ENCODE results near the gene KRTAP16-1. TPM values are rescaled to one million over a fixed set of nuclear protein-coding genes. Genes with fewer than 3 reads are reported as not detected.

The KRTAP16-1 gene
- total RNA-seq, 1 experiment from 2014 or later: not detected

GRCh38 chr17:41318231-41318630 is 9.1 kb upstream of the KRTAP16-1 start:
- DNase-seq (ENCODE audit: low spot score): no peak
- intact Hi-C loops (cut with micrococcal nuclease; ENCODE audit: unreplicated experiment): no loop called here
- ChIA-PET CTCF (no interaction called here), POLR2A (ENCODE audit: low non-redundant PET) (no interaction called here)
- no peaks in the 10 kb centered on the region for H3K4me1 ChIP-seq (ENCODE audit: insufficient read depth, low read length, poor library complexity, severe bottlenecking)
- no peaks in the 10 kb centered on the region for H3K36me3 ChIP-seq (ENCODE audit: insufficient read depth, low read length, poor library complexity, severe bottlenecking)
- no peak overlapping the region for H3K27ac ChIP-seq (ENCODE audit: low read depth, low read length, poor library complexity, severe bottlenecking)
- BruUV-seq (replicated peaks): no TSS peak
- no peak overlapping the region for H3K4me3 ChIP-seq (ENCODE audit: low read depth, low read length, poor library complexity, severe bottlenecking)
- no peak for TF ChIP-seq CTCF (conservative IDR thresholded peaks at IDR 0.05; ENCODE audit: low read depth, low read length)
- TF ChIP-seq EZH2 (IDR thresholded peaks at IDR 0.05; ENCODE audit: borderline replicate concordance, low read depth, low read length, poor library complexity, severe bottlenecking): no peak
- no peaks in the 10 kb centered on the region for H3K9me3 ChIP-seq (ENCODE audit: low read depth, low read length, poor library complexity, severe bottlenecking)
- H3K27me3 ChIP-seq (replicated peaks; ENCODE audit: insufficient read depth, low read depth, low read length, poor library complexity): no peaks in the 10 kb centered on the region

GRCh38 chr17:41315814-41316445 is 6.8 kb upstream of the KRTAP16-1 start:
- Histone ChIP-seq H3K36me3 (ENCODE audit: insufficient read depth, low read length, poor library complexity, severe bottlenecking) (no peaks in the 10 kb centered on the region), H3K9me3 (ENCODE audit: low read depth, low read length, poor library complexity, severe bottlenecking) (no peaks in the 10 kb centered on the region), H3K27ac (ENCODE audit: low read depth, low read length, poor library complexity, severe bottlenecking) (no peak overlapping the region), H3K4me3 (ENCODE audit: low read depth, low read length, poor library complexity, severe bottlenecking) (no peak overlapping the region), H3K27me3 (replicated peaks; ENCODE audit: insufficient read depth, low read depth, low read length, poor library complexity) (no peaks in the 10 kb centered on the region), H3K4me1 (ENCODE audit: insufficient read depth, low read length, poor library complexity, severe bottlenecking) (no peaks in the 10 kb centered on the region)
- POLR2A ChIA-PET (ENCODE audit: low non-redundant PET): no interaction called here
- no peak for DNase-seq (ENCODE audit: low spot score)
- CTCF ChIA-PET: no interaction called here
- intact Hi-C loops (cut with micrococcal nuclease; ENCODE audit: unreplicated experiment): no loop called here
- TF ChIP-seq EZH2 (IDR thresholded peaks at IDR 0.05; ENCODE audit: borderline replicate concordance, low read depth, low read length, poor library complexity, severe bottlenecking) (no peak), CTCF (conservative IDR thresholded peaks at IDR 0.05; ENCODE audit: low read depth, low read length) (no peak)
- BruUV-seq (replicated peaks): no TSS peak

GRCh38 chr17:41315204-41315794 is 6.2 kb upstream of the KRTAP16-1 start, which contains the start of gene KRTAP17-1:
Gene KRTAP17-1 (minus strand): TSS chr17:41315710. CDS start chr17:41315650, 60 bp downstream.
- DNase-seq (ENCODE audit: low spot score): no peak
- Histone ChIP-seq H3K9me3 (ENCODE audit: low read depth, low read length, poor library complexity, severe bottlenecking) (no peaks in the 10 kb centered on the region), H3K4me3 (ENCODE audit: low read depth, low read length, poor library complexity, severe bottlenecking) (no peak within 1 kb of the TSS), H3K27me3 (replicated peaks; ENCODE audit: insufficient read depth, low read depth, low read length, poor library complexity) (no peaks in the 10 kb centered on the region), H3K4me1 (ENCODE audit: insufficient read depth, low read length, poor library complexity, severe bottlenecking) (no peaks in the 10 kb centered on the region), H3K27ac (ENCODE audit: low read depth, low read length, poor library complexity, severe bottlenecking) (no peak within 1 kb of the TSS), H3K36me3 (ENCODE audit: insufficient read depth, low read length, poor library complexity, severe bottlenecking) (no peaks in the 10 kb centered on the region)
- no TSS peak for BruUV-seq (replicated peaks)
- ChIA-PET CTCF (no interaction called here), POLR2A (ENCODE audit: low non-redundant PET) (no interaction called here)
- TF ChIP-seq CTCF (conservative IDR thresholded peaks at IDR 0.05; ENCODE audit: low read depth, low read length): no peak
- TF ChIP-seq EZH2 (IDR thresholded peaks at IDR 0.05; ENCODE audit: borderline replicate concordance, low read depth, low read length, poor library complexity, severe bottlenecking): no peak
- intact Hi-C loops (cut with micrococcal nuclease; ENCODE audit: unreplicated experiment): no loop called here
